Peyer's patch (tissue), 4 donors: ENCODE measurements around the gene MYO1B.

Experiments used
- CTCF ChIP-seq, 6 experiments: fragments of 450-650 bp in 4 of 6; fragments of 200-600 bp in 2 of 6; sonication (generic) in 1 of 6; IDR thresholded peaks; one replicate each; pipeline ENCODE4 v1.5.1; 2017 to 2019; ENCODE audit warnings: antibody characterized with exemption in 6 of 6, mild to moderate bottlenecking in 3 of 6, moderate library complexity in 1 of 6
- POLR2A ChIP-seq, 2 donors: fragments of 450-650 bp; IDR thresholded peaks; one replicate each; pipeline ENCODE4 v1.5.1; 2017; ENCODE audit warnings: antibody characterized with exemption in 2 of 2, mild to moderate bottlenecking in 2 of 2, moderate library complexity in 2 of 2

GRCh38 chr2:191297033-191297432, 51.8 kb downstream of the MYO1B start:
- TF ChIP-seq CTCF (IDR thresholded peaks at IDR 0.05) (no peak), POLR2A (IDR thresholded peaks at IDR 0.05) (no peak)
